Endothelial cell of umbilical vein (primary cell): Measurements from ENCODE around the gene HENMT1. TPM values are rescaled to one million over a fixed set of nuclear protein-coding genes. Genes with fewer than 3 reads are reported as not detected.

Experiments used
- BruUV-seq: library from RNA; stranded (reverse); fragments of 400-500 nt; replicated peaks from 2 replicates; lab custom pipeline; 2021; lab: Mats Ljungman, UMichigan
- CTCF ChIA-PET: fragments of 300-600, 350-600 bp; sonication (Branson Sonifier 250); formaldehyde crosslinking; loops from one replicate; lab custom pipeline; 2021; ENCODE audit warnings: antibody characterized with exemption, inconsistent platforms; lab: Charles Lee
- POLR2A ChIA-PET: fragments of 300-600, 350-600 bp; sonication (Branson Sonifier 250); formaldehyde crosslinking; loops from one replicate; lab custom pipeline; 2021; ENCODE audit warnings: antibody characterized with exemption, inconsistent platforms; lab: Charles Lee
- DNase-seq: peaks from one replicate; pipeline ENCODE4 v3.0.0-alpha.2; 2011; ENCODE audit warnings: low read depth, low spot score
- FAIRE-seq: peaks from 2 replicates; lab custom pipeline; 2011; peaks lifted over from hg19 to GRCh38; lab: Jason Lieb, UNC
- H2AFZ ChIP-seq: 2 replicates; pipeline ENCODE4 v1.6.0; 2012; ENCODE audit warnings: low read depth, low read length, control low read depth, inconsistent platforms
- H3K27ac ChIP-seq: 2 replicates; pipeline ENCODE4 v1.5.1; 2011; ENCODE audit warnings: low read depth, mild to moderate bottlenecking, control low read depth, low read length, moderate library complexity; ENCODE audit not compliant: insufficient read depth
- H3K27me3 ChIP-seq, 2 experiments: 2 replicates each; pipeline versions ENCODE4 v1.6.0 to v1.6.1; 2011; ENCODE audit warnings: low read length in 2 of 2, mixed read lengths in 1 of 2; ENCODE audit not compliant: control insufficient read depth in 2 of 2, insufficient read depth in 2 of 2
- H3K36me3 ChIP-seq, 2 experiments: 2 replicates in 1 of 2; 3 replicates in 1 of 2; pipeline ENCODE4 v1.5.1; 2011; ENCODE audit warnings: low read length in 2 of 2, mild to moderate bottlenecking in 1 of 2, moderate library complexity in 1 of 2; ENCODE audit not compliant: control insufficient read depth in 2 of 2, insufficient read depth in 2 of 2; ENCODE audit errors: extremely low read depth in 1 of 2
- H3K4me1 ChIP-seq: 3 replicates; pipeline ENCODE4 v1.5.1; 2011; ENCODE audit warnings: mild to moderate bottlenecking, low read length; ENCODE audit not compliant: control insufficient read depth, insufficient read depth; ENCODE audit errors: extremely low read depth
- H3K4me2 ChIP-seq: 2 replicates; pipeline ENCODE4 v1.6.1; 2011; ENCODE audit warnings: low read length, control low read depth, mixed read lengths; ENCODE audit not compliant: insufficient read depth
- H3K4me3 ChIP-seq, 3 experiments: fragments of 200-600 bp in 1 of 3; sonication (generic), shearing (Covaris generic) in 1 of 3; replicated peaks in 1 of 3; 2 replicates each; pipeline ENCODE4 v1.5.1; 2011 to 2016; ENCODE audit warnings: control low read depth in 3 of 3, low read length in 3 of 3, mild to moderate bottlenecking in 2 of 3, inconsistent platforms in 1 of 3, low read depth in 1 of 3, moderate library complexity in 1 of 3; ENCODE audit not compliant: insufficient read depth in 1 of 3
- H3K79me2 ChIP-seq: 2 replicates; pipeline ENCODE4 v1.6.0; 2012; ENCODE audit warnings: low read length, inconsistent platforms; ENCODE audit not compliant: control insufficient read depth, insufficient read depth
- H3K9ac ChIP-seq: replicated peaks from 2 replicates; pipeline ENCODE3; 2011; ENCODE audit warnings: low read length, control low read depth; ENCODE audit not compliant: insufficient read depth; ENCODE audit errors: extremely low read depth
- H3K9me1 ChIP-seq: replicated peaks from 3 replicates; pipeline ENCODE4 v1.6.0; 2011; ENCODE audit warnings: mild to moderate bottlenecking, low read length; ENCODE audit not compliant: control insufficient read depth, insufficient read depth; ENCODE audit errors: extremely low read depth
- H3K9me3 ChIP-seq: replicated peaks from 2 replicates; pipeline ENCODE4 v1.5.1; 2012; ENCODE audit warnings: low read length, inconsistent platforms; ENCODE audit not compliant: control insufficient read depth, insufficient read depth
- H4K20me1 ChIP-seq: replicated peaks from 2 replicates; pipeline ENCODE3; 2011; ENCODE audit warnings: mild to moderate bottlenecking, low read length; ENCODE audit not compliant: control insufficient read depth, insufficient read depth; ENCODE audit errors: extremely low read depth
- CTCF ChIP-seq, 2 donors: IDR thresholded peaks; 1 replicate in 1 of 2; 2 replicates in 1 of 2; pipeline ENCODE4 v1.5.1; 2011; ENCODE audit warnings: low read length in 2 of 2, mild to moderate bottlenecking in 2 of 2, moderate library complexity in 2 of 2, control low read depth in 1 of 2, inconsistent platforms in 1 of 2, low read depth in 1 of 2; ENCODE audit not compliant: insufficient read depth in 1 of 2; ENCODE audit errors: extremely low read depth in 1 of 2
- EZH2 ChIP-seq: IDR thresholded peaks from 2 replicates; pipeline ENCODE4 v1.6.1; 2012; ENCODE audit warnings: borderline replicate concordance, low read depth, mild to moderate bottlenecking, moderate library complexity, low read length, inconsistent platforms; ENCODE audit not compliant: severe bottlenecking
- FOS ChIP-seq: IDR thresholded peaks from 2 replicates; pipeline ENCODE4 v1.6.1; 2011; ENCODE audit warnings: mild to moderate bottlenecking, low read length, moderate library complexity, borderline replicate concordance; ENCODE audit not compliant: insufficient read depth
- GATA2 ChIP-seq: IDR thresholded peaks from 2 replicates; pipeline ENCODE4 v1.7.0; 2011; ENCODE audit warnings: low read depth, mild to moderate bottlenecking, moderate library complexity, mixed read lengths, low read length; ENCODE audit not compliant: insufficient read length, insufficient read depth
- JUN ChIP-seq: IDR thresholded peaks from 2 replicates; pipeline ENCODE4 v1.6.1; 2011; ENCODE audit warnings: borderline replicate concordance, low read depth; ENCODE audit not compliant: insufficient read length, insufficient read depth
- MAX ChIP-seq: IDR thresholded peaks from 2 replicates; pipeline ENCODE4 v1.6.1; 2011; ENCODE audit not compliant: insufficient read depth, insufficient read length
- MYC ChIP-seq: IDR thresholded peaks from one replicate; pipeline ENCODE4 v1.6.1; 2011; ENCODE audit warnings: mild to moderate bottlenecking, low read depth, low read length
- POLR2A ChIP-seq: IDR thresholded peaks from 2 replicates; pipeline ENCODE4 v1.6.1; 2012; ENCODE audit warnings: low read depth, mild to moderate bottlenecking, control low read depth, low read length
- POLR2AphosphoS5 ChIP-seq: IDR thresholded peaks from 2 replicates; pipeline ENCODE4 v1.6.1; 2012; ENCODE audit warnings: low read depth, mild to moderate bottlenecking, control low read depth, low read length, moderate library complexity; ENCODE audit not compliant: insufficient read depth
- dilution Hi-C: fragments of 300-500 bp; cut with MboI; formaldehyde crosslinking; loops from one replicate; pipeline ENCODE4 v1.15.0; 2019; ENCODE audit warnings: low sequenced_read_pairs; ENCODE audit not compliant: extremely low pct_ligation_motif_present
- intact Hi-C: fragments of 100-400 bp; cut with micrococcal nuclease; formaldehyde crosslinking; loops from one replicate; pipeline ENCODE4 v1.10.0; 2022
- polyA plus RNA-seq, 4 experiments: library from polyadenylated mRNA; depleted of rRNA in 3 of 4; stranded (reverse) in 3 of 4; unstranded in 1 of 4; fragments of >200 nt; gene quantifications; 2 replicates each; pipeline versions ENCODE4 v1.2.1 to v1.2.3, GENCODE V29; 2011 to 2012; ENCODE audit warnings: missing spikeins in 1 of 4
- total RNA-seq: library from RNA; stranded (reverse); gene quantifications from 2 replicates; pipeline ENCODE4 v1.2.3, GENCODE V29; 2021

The HENMT1 gene
- total and polyA plus RNA-seq, 2 donors (not counting 3 experiments of a cell fraction or from before 2014, with no cell fraction given): 4.4 to 4.5 TPM

DNA sequence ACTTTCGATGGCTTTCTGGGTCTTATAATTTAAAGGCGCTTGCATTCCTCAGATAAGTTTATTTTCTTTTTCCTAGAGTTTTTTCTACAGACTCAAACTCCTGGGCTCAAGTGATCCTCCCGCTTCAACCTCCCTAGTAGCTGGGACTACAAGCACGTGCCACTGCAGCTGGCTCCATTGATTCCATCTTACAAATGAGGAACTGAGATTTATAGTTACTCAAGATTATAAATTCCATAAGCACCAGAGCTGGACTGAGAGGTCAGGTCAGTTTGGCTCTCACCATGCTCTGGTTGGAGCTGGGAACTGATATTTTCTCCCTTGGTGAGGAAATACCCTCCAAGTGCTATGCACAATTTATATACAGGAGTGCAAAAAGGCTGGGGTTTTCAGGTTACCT lies 17.8 kb upstream of the HENMT1 start:
- no peak for TF ChIP-seq CTCF (IDR thresholded peaks at IDR 0.05; ENCODE audit: extremely low read depth in 1 of 2, insufficient read depth in 1 of 2, low read depth in 1 of 2, low read length in 2 of 2)
- no peak for TF ChIP-seq POLR2AphosphoS5
- no peak for TF ChIP-seq MYC
- no peak for TF ChIP-seq FOS
- TF ChIP-seq POLR2A: no peak
- no peak for TF ChIP-seq EZH2
- TF ChIP-seq GATA2: no peak
- no peak for TF ChIP-seq MAX
- TF ChIP-seq JUN: no peak
- DNase-seq: no peak
- intact Hi-C loops: no loop called here
- ChIA-PET POLR2A (interaction anchor here (0.9 kb wide), 1 partner anchor 14 kb away, joined by 3 read pairs; the partner anchor contains the start of gene PRPF38B), CTCF (no interaction called here)
- Histone ChIP-seq H3K4me3 (no peak overlapping the region), H3K27me3 (peaks cover 0 to 2% of the 10 kb centered on the region in 2 experiments), H2AFZ (no peak overlapping the region), H3K36me3 (no peaks in the 10 kb centered on the region), H3K9me1 (no peaks in the 10 kb centered on the region), H3K27ac (no peak overlapping the region), H3K4me2 (no peak overlapping the region), H3K9me3 (no peaks in the 10 kb centered on the region), H3K9ac (no peak overlapping the region), H4K20me1 (no peaks in the 10 kb centered on the region), H3K4me1 (peaks cover 8% of the 10 kb centered on the region), H3K79me2 (no peaks in the 10 kb centered on the region)
- FAIRE-seq: no peak
- no TSS peak for BruUV-seq
- dilution Hi-C loops: no loop called here
